Heart left ventricle (tissue), 16 donors: ENCODE data around the gene RNLS. TPM values are rescaled to one million over a fixed set of nuclear protein-coding genes. Genes with fewer than 3 reads are reported as not detected.
A peak's percentile ranks its signal among the peaks of the same experiment; 100 is the strongest.

Experiments used
- ATAC-seq, 4 donors: fragments of 200-7000 bp; cut with Tn5 transposase; one replicate each; pipeline ENCODE4 v1.9.1; 2020 to 2022; ENCODE audit warnings: moderate library complexity in 4 of 4, mild to moderate bottlenecking in 3 of 4, moderate number of reproducible peaks in 1 of 4
- DNase-seq, 5 donors: peaks; one replicate each; pipeline ENCODE4 v3.0.0-alpha.2; 2020
- H3K27ac ChIP-seq, 12 donors: fragments of 200-600 bp; sonication (generic) in 4 of 12; one replicate each; pipeline versions ENCODE4 v1.5.0 to v1.8.0; 2016 to 2022; ENCODE audit warnings: mild to moderate bottlenecking in 2 of 12
- H3K27me3 ChIP-seq, 9 donors: fragments of 200-600 bp; sonication (generic) in 2 of 9; one replicate each; pipeline versions ENCODE4 v1.5.1 to v1.8.0; 2016 to 2022; ENCODE audit warnings: mild to moderate bottlenecking in 3 of 9
- H3K36me3 ChIP-seq, 9 donors: fragments of 200-600 bp; sonication (generic) in 2 of 9; one replicate each; pipeline versions ENCODE4 v1.5.0 to v1.8.0; 2018 to 2022; ENCODE audit warnings: mild to moderate bottlenecking in 2 of 9
- H3K4me1 ChIP-seq, 12 donors: fragments of 200-600 bp; sonication (generic) in 4 of 12; one replicate each; pipeline versions ENCODE4 v1.5.0 to v1.8.0; 2016 to 2022; ENCODE audit warnings: mild to moderate bottlenecking in 3 of 12
- H3K4me3 ChIP-seq, 12 donors: fragments of 200-600 bp; sonication (generic) in 4 of 12; one replicate each; pipeline versions ENCODE4 v1.5.0 to v1.8.0; 2017 to 2022; ENCODE audit warnings: mild to moderate bottlenecking in 9 of 12, moderate library complexity in 4 of 12
- H3K9me3 ChIP-seq, 12 donors: fragments of 200-600 bp; sonication (generic) in 4 of 12; one replicate each; pipeline versions ENCODE4 v1.5.0 to v1.8.0; 2016 to 2022; ENCODE audit warnings: mild to moderate bottlenecking in 1 of 12
- CTCF ChIP-seq, 12 donors: fragments of 200-600 bp; sonication (generic) in 4 of 12; IDR thresholded peaks; one replicate each; pipeline versions ENCODE4 v1.5.0 to v1.8.0; 2018 to 2022; ENCODE audit warnings: antibody characterized with exemption in 12 of 12, mild to moderate bottlenecking in 5 of 12
- POLR2A ChIP-seq, 2 donors: fragments of 450-650 bp; IDR thresholded peaks; one replicate each; pipeline ENCODE4 v1.6.1; 2017; ENCODE audit warnings: antibody characterized with exemption in 2 of 2, mild to moderate bottlenecking in 2 of 2, moderate library complexity in 2 of 2
- WGBS, 4 donors: extraction: QIAGEN DNeasy Blood & Tissue Kit in 2 of 4; methylation state at CpG; one replicate each; pipeline versions ENCODE4 v1.1.5 to v1.1.7; 2013 to 2018; 5-methylcytosine and 5-hydroxymethylcytosine counted together
- intact Hi-C, 10 donors: fragments of 100-400 bp; cut with DNase I; formaldehyde crosslinking; loops; one replicate each; pipeline versions ENCODE4 v1.11.1 to v1.14.2; 2022
- polyA plus RNA-seq, 2 donors: library from polyadenylated mRNA; stranded (reverse); fragments of 200-250 nt; gene quantifications; one replicate each; pipeline ENCODE4 v1.2.3, GENCODE V29; 2013
- total RNA-seq, 9 donors: library from RNA; depleted of rRNA in 2 of 9; stranded (reverse); fragments of >200 nt in 2 of 9; fragmentation: NEBNext Ultra II Directional in 3 of 9; extraction: Animal tissue kit (Norgen Biotek cat#: 25700) in 3 of 9; gene quantifications; one replicate each; pipeline versions ENCODE4 v1.1.0 to v1.2.4, GENCODE V29; 2016 to 2023
- donor health status: ischemic (EF 13 %, LVEDD 7.1; RV severe dilation, severe dysfunction).
- donor health status: healthy with polysubstance abuse.
- donor health status: DM: no; HTN: yes; CAD: no.
- donor health status: DM: no; HTN: no; CAD: no.
- donor health status: ischemic (EF 25% LVEDD 6.9; RV normal size, moderate dysfunction).
- donor health status: ischemic (EF 25% LVEDD 5.7; RV mildly dilated, moderate dysfunction).
- donor health status: healthy.
- donor health status: DM: yes; HTN: yes; CAD: no.
- donor health status: ischemic (EF 35%, LVEDD 5.7; RV mildly dilated, moderate dysfunction).
- donor health status: nonischemic (EF 11% LVEDD 7.7; RV severe dilation, severe dysfunction).
- donor health status: DM: yes; HTN: yes; CAD: no.
- donor health status: PGD.
- donor health status: ischemic (EF 29% LVEDD 5.4; RV normal size, mild dysfunction).
- donor health status: nonischemic (EF 23%, LVEDD 6.1; RV moderate dilation, normal function).

Gene RNLS
- total and polyA plus RNA-seq, 11 donors = 6.6 to 30.7 (median 15.1) TPM

GRCh38 chr10:88236121-88236743 is 346.9 kb downstream of the RNLS start:
- TF ChIP-seq CTCF (IDR thresholded peaks at IDR 0.05) (no peak), POLR2A (IDR thresholded peaks at IDR 0.05) (no peak)
- Histone ChIP-seq H3K36me3 (no peaks in the 10 kb centered on the region), H3K9me3 (no peaks in the 10 kb centered on the region), H3K27me3 (no peaks in the 10 kb centered on the region), H3K27ac (peak overlapping the region in 2 of 12 donors; percentile 2 to 19), H3K4me3 (no peak overlapping the region), H3K4me1 (peaks cover 0 to 67% (median 36%) of the 10 kb centered on the region in 12 donors)
- DNase-seq = no peak
- intact Hi-C loops = loop anchor here in 1 of 10 donors (10.0 kb wide), 1 partner anchor 191 kb away; no protein-coding TSS in a partner anchor
- no peak for ATAC-seq
- 90 to 96% (median 95%) methylated on average over 2 of the region's 2 CpGs for WGBS, 4 donors

- 68 to 76% (median 76%) methylated on average over 4 of the region's 4 CpGs for WGBS, 4 donors
- peaks cover 0 to 3% (median 0%) of the 10 kb centered on the region in 12 donors for H3K9me3 ChIP-seq
- no peaks in the 10 kb centered on the region for H3K36me3 ChIP-seq
- H3K27me3 ChIP-seq = no peaks in the 10 kb centered on the region
- peak overlapping the region in 9 of 12 donors; percentile 2 to 75 (median 27) for H3K27ac ChIP-seq
- TF ChIP-seq CTCF (IDR thresholded peaks at IDR 0.05) (no peak), POLR2A (IDR thresholded peaks at IDR 0.05) (no peak)
- intact Hi-C loops = loop anchor here in 2 of 10 donors (5.0 to 10.0 kb wide), 2 partner anchors 189 to 372 kb away; partner anchors contain the start of genes KLLN (in 1 of the 2) and PTEN (in 1 of the 2)
- H3K4me1 ChIP-seq = peaks cover 0 to 66% (median 36%) of the 10 kb centered on the region in 12 donors
- no peak for ATAC-seq
- no peak overlapping the region for H3K4me3 ChIP-seq
- no peak for DNase-seq
Measured at GRCh38 chr10:88234297-88234696, 348.8 kb downstream of the RNLS start.

GRCh38 chr10:88233870-88234269 is 349.2 kb downstream of the RNLS start:
- ATAC-seq = peak in 1 of 4 donors; percentile 29
- Histone ChIP-seq H3K36me3 (no peaks in the 10 kb centered on the region), H3K27ac (peak overlapping the region in 10 of 12 donors; percentile 2 to 75 (median 45)), H3K9me3 (peaks cover 0 to 3% (median 0%) of the 10 kb centered on the region in 12 donors), H3K4me3 (no peak overlapping the region), H3K4me1 (peaks cover 0 to 64% (median 37%) of the 10 kb centered on the region in 12 donors), H3K27me3 (no peaks in the 10 kb centered on the region)
- DNase-seq = peak in 1 of 5 donors; percentile 38
- WGBS, 4 donors = 53 to 65% (median 59%) methylated on average over 6 of the region's 6 CpGs
- intact Hi-C loops = loop anchor here in 2 of 10 donors (5.0 to 10.0 kb wide), 2 partner anchors 189 to 372 kb away; partner anchors contain the start of genes KLLN (in 1 of the 2) and PTEN (in 1 of the 2)
- TF ChIP-seq CTCF (IDR thresholded peaks at IDR 0.05) (no peak), POLR2A (IDR thresholded peaks at IDR 0.05) (no peak)

- WGBS, 4 donors = 79 to 86% (median 84%) methylated on average over 7 of the region's 7 CpGs
- DNase-seq (peak in 1 of 5 donors; percentile 45), ATAC-seq (peak in 2 of 4 donors; percentile 5 to 13)
- Histone ChIP-seq H3K36me3 (no peaks in the 10 kb centered on the region), H3K27ac (peak overlapping the region; percentile 24 to 75 (median 63)), H3K9me3 (peaks cover 0 to 3% (median 0%) of the 10 kb centered on the region in 12 donors), H3K4me3 (no peak overlapping the region), H3K27me3 (no peaks in the 10 kb centered on the region), H3K4me1 (peaks cover 0 to 65% (median 40%) of the 10 kb centered on the region in 12 donors)
- intact Hi-C loops = loop anchor here in 2 of 10 donors (5.0 to 10.0 kb wide), 2 partner anchors 188 to 371 kb away; partner anchors contain the start of genes KLLN (in 1 of the 2) and PTEN (in 1 of the 2)
- no peak for TF ChIP-seq CTCF (IDR thresholded peaks at IDR 0.05)
- TF ChIP-seq POLR2A (IDR thresholded peaks at IDR 0.05) = no peak
Measured at GRCh38 chr10:88232983-88233543, 350.1 kb downstream of the RNLS start.
